ENCODE measurements around the gene FAM135A. TPM values are rescaled to one million over a fixed set of nuclear protein-coding genes. Genes with fewer than 3 reads are reported as not detected.

Gene FAM135A
- polyA plus RNA-seq (2012; ENCODE audit: insufficient read length, low read depth), result 6.5 TPM

DNA sequence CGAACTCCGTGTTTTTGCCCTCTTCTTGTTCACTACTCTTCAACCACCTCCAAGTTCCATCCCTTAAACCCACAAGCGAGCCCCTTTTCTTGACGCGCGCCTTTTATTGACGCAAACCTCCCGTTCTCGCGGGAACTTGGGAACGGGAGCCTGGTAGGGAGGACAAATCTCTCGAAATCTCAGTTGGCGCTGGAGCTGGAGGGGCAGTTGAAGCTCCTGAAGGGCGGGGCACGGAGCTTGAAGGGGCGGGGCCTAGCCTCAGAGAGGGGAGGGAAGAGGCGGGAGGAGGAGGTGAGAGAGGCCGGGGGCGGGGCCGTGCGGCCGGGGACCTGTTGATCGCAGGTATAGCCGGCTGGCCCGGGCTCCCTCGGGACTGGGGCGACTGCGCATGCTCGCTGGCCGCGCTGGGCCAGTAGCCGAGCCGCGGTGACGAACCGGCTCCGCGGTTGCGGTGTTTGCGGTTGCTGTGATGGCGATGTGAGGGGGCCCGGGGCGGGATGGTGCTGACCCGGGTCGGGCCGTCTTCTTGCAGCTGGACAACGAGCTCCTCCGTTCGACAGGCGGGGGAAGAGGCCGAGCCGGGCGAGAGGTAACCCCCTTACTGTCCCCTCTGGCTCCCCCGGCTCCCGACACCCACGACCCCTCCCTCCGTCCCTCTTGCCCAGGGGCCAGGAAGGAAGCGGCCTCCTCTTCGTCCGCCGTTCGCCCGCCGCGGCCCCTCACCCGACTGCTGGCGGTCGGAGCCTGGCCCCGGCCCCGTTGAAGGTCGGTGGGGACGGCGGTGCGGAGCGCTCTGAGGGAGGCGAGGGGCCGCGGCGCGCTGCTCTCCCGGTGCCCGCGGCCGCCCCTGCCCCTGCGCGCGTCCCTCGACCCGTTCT, at the start of gene FAM135A:
TSS of gene FAM135A (plus strand) at position 395 of the 878 bp plus-strand sequence. CDS start 14,835 bp downstream, outside the sequence.
- TF ChIP-seq, protein P1, sequence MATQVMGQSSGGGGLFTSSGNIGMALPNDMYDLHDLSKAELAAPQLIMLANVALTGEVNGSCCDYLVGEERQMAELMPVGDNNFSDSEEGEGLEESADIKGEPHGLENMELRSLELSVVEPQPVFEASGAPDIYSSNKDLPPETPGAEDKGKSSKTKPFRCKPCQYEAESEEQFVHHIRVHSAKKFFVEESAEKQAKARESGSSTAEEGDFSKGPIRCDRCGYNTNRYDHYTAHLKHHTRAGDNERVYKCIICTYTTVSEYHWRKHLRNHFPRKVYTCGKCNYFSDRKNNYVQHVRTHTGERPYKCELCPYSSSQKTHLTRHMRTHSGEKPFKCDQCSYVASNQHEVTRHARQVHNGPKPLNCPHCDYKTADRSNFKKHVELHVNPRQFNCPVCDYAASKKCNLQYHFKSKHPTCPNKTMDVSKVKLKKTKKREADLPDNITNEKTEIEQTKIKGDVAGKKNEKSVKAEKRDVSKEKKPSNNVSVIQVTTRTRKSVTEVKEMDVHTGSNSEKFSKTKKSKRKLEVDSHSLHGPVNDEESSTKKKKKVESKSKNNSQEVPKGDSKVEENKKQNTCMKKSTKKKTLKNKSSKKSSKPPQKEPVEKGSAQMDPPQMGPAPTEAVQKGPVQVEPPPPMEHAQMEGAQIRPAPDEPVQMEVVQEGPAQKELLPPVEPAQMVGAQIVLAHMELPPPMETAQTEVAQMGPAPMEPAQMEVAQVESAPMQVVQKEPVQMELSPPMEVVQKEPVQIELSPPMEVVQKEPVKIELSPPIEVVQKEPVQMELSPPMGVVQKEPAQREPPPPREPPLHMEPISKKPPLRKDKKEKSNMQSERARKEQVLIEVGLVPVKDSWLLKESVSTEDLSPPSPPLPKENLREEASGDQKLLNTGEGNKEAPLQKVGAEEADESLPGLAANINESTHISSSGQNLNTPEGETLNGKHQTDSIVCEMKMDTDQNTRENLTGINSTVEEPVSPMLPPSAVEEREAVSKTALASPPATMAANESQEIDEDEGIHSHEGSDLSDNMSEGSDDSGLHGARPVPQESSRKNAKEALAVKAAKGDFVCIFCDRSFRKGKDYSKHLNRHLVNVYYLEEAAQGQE (IDR thresholded peaks at IDR 0.05; ENCODE audit: insufficient read depth in 1 of 2, low read depth in 2 of 2, low read length in 2 of 2), result 0 out of 4 replicates have a peak, but pooled peaks of 1 of the 2 experiments have one; percentile 31
- no peak for TF ChIP-seq TAF1 (IDR thresholded peaks at IDR 0.05; ENCODE audit: borderline replicate concordance, insufficient read depth, low read length)
- TF ChIP-seq SIN3A (IDR thresholded peaks at IDR 0.05; ENCODE audit: borderline replicate concordance, insufficient read depth, low read length), result peak; percentile 56; the same call in 1 of the 2 replicates
- peak; percentile 51 for TF ChIP-seq FOXP2 (optimal IDR thresholded peaks at IDR 0.05; ENCODE audit: borderline replicate concordance, extremely low read depth, extremely low read length, insufficient read depth)
- peak; percentile 98 for TF ChIP-seq POLR2AphosphoS5 (IDR thresholded peaks at IDR 0.05; ENCODE audit: low read depth, low read length)

DNA sequence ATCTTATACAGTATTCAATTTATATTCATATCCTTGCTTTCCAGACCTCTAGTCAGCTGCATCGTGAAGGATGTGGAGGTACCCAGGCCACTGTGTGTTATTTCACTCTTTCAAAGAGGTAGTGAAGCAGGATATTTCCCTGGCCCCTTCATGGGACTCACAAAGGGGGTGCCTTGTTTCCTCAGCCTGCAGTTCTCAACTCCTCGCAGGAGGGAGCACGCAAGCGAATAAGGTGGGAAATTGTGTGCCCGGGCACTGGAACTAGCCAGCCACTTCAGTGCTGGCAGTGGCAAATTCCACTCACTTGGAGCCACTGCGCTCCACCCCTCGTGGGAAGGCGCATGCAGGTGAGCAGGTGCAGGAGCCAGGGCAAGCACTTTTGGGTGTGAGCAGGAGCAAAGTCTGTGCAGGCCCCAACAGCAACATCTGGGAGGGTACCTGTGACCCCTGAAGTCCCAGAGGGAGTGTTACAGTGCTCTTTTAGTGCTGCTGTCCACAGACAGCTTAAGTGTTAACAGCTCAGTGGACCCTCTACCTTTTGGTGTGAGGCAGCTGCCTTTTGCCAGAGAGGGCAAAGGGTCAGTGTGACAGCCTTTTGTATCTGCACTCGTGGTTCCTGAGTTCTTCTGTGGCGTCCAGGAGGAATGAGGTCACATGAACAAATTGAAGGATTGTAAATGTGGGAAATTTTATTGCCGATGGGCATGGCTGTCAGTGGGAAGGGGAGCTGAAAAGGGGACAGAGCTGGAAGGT, 49.4 kb upstream of the FAM135A start:
- TF ChIP-seq POLR2AphosphoS5 (IDR thresholded peaks at IDR 0.05; ENCODE audit: low read depth, low read length) (no peak), FOXP2 (optimal IDR thresholded peaks at IDR 0.05; ENCODE audit: borderline replicate concordance, extremely low read depth, extremely low read length, insufficient read depth) (no peak), SIN3A (IDR thresholded peaks at IDR 0.05; ENCODE audit: borderline replicate concordance, insufficient read depth, low read length) (no peak), TAF1 (IDR thresholded peaks at IDR 0.05; ENCODE audit: borderline replicate concordance, insufficient read depth, low read length) (no peak)
- TF ChIP-seq, protein P1 (IDR thresholded peaks at IDR 0.05; ENCODE audit: insufficient read depth in 1 of 2, low read depth in 2 of 2, low read length in 2 of 2), result no peak

DNA sequence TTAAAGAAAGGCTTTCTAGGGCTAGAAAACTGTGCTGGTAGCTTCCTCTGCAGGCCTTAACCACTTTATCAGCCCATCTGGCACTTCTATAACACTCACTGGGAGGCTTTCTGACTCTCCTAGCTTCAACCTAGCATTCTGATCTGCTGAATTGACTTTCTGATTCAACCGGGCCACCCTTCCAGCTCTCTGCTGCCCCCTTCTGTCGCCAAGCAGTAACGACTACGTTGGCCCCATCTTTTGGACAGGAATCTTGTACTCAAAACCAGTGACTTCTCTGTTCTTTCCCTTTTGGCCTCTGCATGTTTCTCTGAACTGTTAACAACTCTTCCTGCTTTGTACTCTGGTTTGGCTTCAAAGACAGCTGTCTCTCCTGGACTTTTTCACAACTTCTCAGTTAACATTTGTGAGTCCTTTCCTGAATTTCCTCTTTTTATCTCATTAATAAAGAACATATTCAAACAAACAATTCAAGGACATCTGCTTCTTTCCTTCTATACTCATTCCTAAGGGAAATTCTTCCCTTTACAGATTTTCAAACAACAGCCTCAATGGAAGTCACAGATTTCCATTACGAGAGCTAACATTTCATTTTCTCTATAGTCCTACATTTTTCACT, 43.9 kb upstream of the FAM135A start:
- no peak for TF ChIP-seq TAF1 (IDR thresholded peaks at IDR 0.05; ENCODE audit: borderline replicate concordance, insufficient read depth, low read length)
- TF ChIP-seq, protein P1 (IDR thresholded peaks at IDR 0.05; ENCODE audit: insufficient read depth in 1 of 2, low read depth in 2 of 2, low read length in 2 of 2), result no peak

DNA sequence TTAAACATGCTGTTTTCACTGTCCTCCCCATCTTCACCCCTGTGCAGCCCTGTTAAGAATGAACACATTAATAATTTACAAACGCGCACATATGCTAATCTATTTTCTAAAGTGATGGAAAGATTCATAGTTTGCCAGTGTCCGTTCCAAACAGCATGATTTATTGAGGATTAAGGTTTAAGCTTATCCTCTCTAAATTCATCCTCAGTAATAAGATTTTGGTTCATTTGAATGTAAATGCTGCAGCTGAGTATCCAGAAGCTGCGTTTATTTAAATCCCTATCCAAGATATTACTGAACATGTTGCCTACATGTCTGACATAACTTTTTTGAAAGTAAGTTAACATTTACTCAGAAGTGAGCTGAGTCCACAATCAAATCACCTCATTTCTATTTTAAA, 42.8 kb upstream of the FAM135A start:
- TF ChIP-seq SIN3A (IDR thresholded peaks at IDR 0.05; ENCODE audit: borderline replicate concordance, insufficient read depth, low read length), result no peak
- no peak for TF ChIP-seq POLR2AphosphoS5 (IDR thresholded peaks at IDR 0.05; ENCODE audit: low read depth, low read length)
- TF ChIP-seq, protein P1 (IDR thresholded peaks at IDR 0.05; ENCODE audit: insufficient read depth in 1 of 2, low read depth in 2 of 2, low read length in 2 of 2), result no peak
- no peak for TF ChIP-seq FOXP2 (optimal IDR thresholded peaks at IDR 0.05; ENCODE audit: borderline replicate concordance, extremely low read depth, extremely low read length, insufficient read depth)
- no peak for TF ChIP-seq TAF1 (IDR thresholded peaks at IDR 0.05; ENCODE audit: borderline replicate concordance, insufficient read depth, low read length)
